ENCODE results near the gene TRAK1.

The TRAK1 gene

GRCh38 chr3:42157540-42158538 lies 66.7 kb downstream of the TRAK1 start:
- DNase-seq (ENCODE audit: low read depth) = no peak

GRCh38 chr3:42159147-42159546 lies 68.0 kb downstream of the TRAK1 start:
- no peak for DNase-seq (ENCODE audit: low read depth)

GRCh38 chr3:42159706-42160472 lies 68.7 kb downstream of the TRAK1 start:
- DNase-seq (ENCODE audit: low read depth) = no peak

GRCh38 chr3:42161050-42161935 lies 70.1 kb downstream of the TRAK1 start:
- DNase-seq (ENCODE audit: low read depth) = no peak

GRCh38 chr3:42162462-42162861 lies 71.3 kb downstream of the TRAK1 start:
- no peak for DNase-seq (ENCODE audit: low read depth)

- DNase-seq (ENCODE audit: low read depth) = no peak
Measured at GRCh38 chr3:42163622-42164244, 72.6 kb downstream of the TRAK1 start.

- no peak for DNase-seq (ENCODE audit: low read depth)
Measured at GRCh38 chr3:42164656-42165055, 73.5 kb downstream of the TRAK1 start.

GRCh38 chr3:42165211-42165610 lies 74.1 kb downstream of the TRAK1 start:
- no peak for DNase-seq (ENCODE audit: low read depth)

GRCh38 chr3:42166214-42166613 lies 75.1 kb downstream of the TRAK1 start:
- DNase-seq (ENCODE audit: low read depth) = no peak

- DNase-seq (ENCODE audit: low read depth) = no peak
Measured at GRCh38 chr3:42166662-42167300, 75.6 kb downstream of the TRAK1 start.

GRCh38 chr3:42169579-42170120 lies 78.5 kb downstream of the TRAK1 start:
- no peak for DNase-seq (ENCODE audit: low read depth)

GRCh38 chr3:42172047-42172654 lies 81.0 kb downstream of the TRAK1 start:
- DNase-seq (ENCODE audit: low read depth) = no peak

- no peak for DNase-seq (ENCODE audit: low read depth)
Measured at GRCh38 chr3:42173307-42173706, 82.2 kb downstream of the TRAK1 start.

- no peak for DNase-seq (ENCODE audit: low read depth)
Measured at GRCh38 chr3:42174679-42175385, 83.7 kb downstream of the TRAK1 start.

- no peak for DNase-seq (ENCODE audit: low read depth)
Measured at GRCh38 chr3:42175386-42176240, 84.5 kb downstream of the TRAK1 start.

- no peak for DNase-seq (ENCODE audit: low read depth)
Measured at GRCh38 chr3:42176242-42177034, 85.3 kb downstream of the TRAK1 start.

GRCh38 chr3:42177068-42177800 lies 86.1 kb downstream of the TRAK1 start:
- no peak for DNase-seq (ENCODE audit: low read depth)

Measured in stimulated activated CD8-positive, alpha-beta memory T cell treated with anti-CD3 and anti-CD28 coated beads, Interleukin-15, amount 100 ng/mL, for 1 hour (primary cell).